Measurements from ENCODE around the gene TLCD1. TPM values are rescaled to one million over a fixed set of nuclear protein-coding genes. Genes with fewer than 3 reads are reported as not detected.

The TLCD1 gene
- 10 to 100 TPM; 18.4 to 20.7 TPM for total RNA-seq
- 1 to 10 TPM; 5.7 to 9.3 (median 8.2) TPM for polyA plus RNA-seq (ENCODE audit: insufficient read length in 6 of 6)
- long read RNA-seq, donor 1, transcript TLCD1-201 (4 exons, 1,017 nt), result major isoform, 6 of 6 reads
- long read RNA-seq, donor 1, partial matches to known transcripts, result 0 of 6 reads
- long read RNA-seq, donor 1, other reads (novel, unspliced or antisense), result 0 of 6 reads
- long read RNA-seq, donor 2, result 0 reads
- long read RNA-seq, donor 3, partial matches to known transcripts, result 0 of 1 reads
- long read RNA-seq, donor 3, other reads (novel, unspliced or antisense), result 0 of 1 reads
- long read RNA-seq, donor 4, transcript TLCD1-201 (4 exons, 1,017 nt), result major isoform, 13 of 18 reads
- long read RNA-seq, donor 4, partial matches to known transcripts, result 0 of 18 reads
- long read RNA-seq, donor 4, other reads (novel, unspliced or antisense), result 4 of 18 reads
- long read RNA-seq, donor 5, partial matches to known transcripts, result 0 of 3 reads
- long read RNA-seq, donor 5, other reads (novel, unspliced or antisense), result 0 of 3 reads
- long read RNA-seq, donor 6, partial matches to known transcripts, result 0 of 4 reads
- long read RNA-seq, donor 6, other reads (novel, unspliced or antisense), result 0 of 4 reads
- long read RNA-seq, donor 7, partial matches to known transcripts, result 0 of 2 reads
- long read RNA-seq, donor 7, other reads (novel, unspliced or antisense), result 0 of 2 reads
- long read RNA-seq, donor 8, partial matches to known transcripts, result 0 of 2 reads
- long read RNA-seq, donor 8, other reads (novel, unspliced or antisense), result 0 of 2 reads
- long read RNA-seq, donor 9, result 0 reads
- long read RNA-seq, donor 10, transcript TLCD1-201 (4 exons, 1,017 nt), result major isoform, 10 of 16 reads
- long read RNA-seq, donor 10, partial matches to known transcripts, result 4 of 16 reads
- long read RNA-seq, donor 10, other reads (novel, unspliced or antisense), result 1 of 16 reads
- long read RNA-seq, donor 11, result 0 reads
- long read RNA-seq, donor 12, transcript TLCD1-201 (4 exons, 1,017 nt), result major isoform, 5 of 5 reads
- long read RNA-seq, donor 12, partial matches to known transcripts, result 0 of 5 reads
- long read RNA-seq, donor 12, other reads (novel, unspliced or antisense), result 0 of 5 reads

GRCh38 chr17:28726226-28726626 lies at the start of gene TLCD1:
Gene TLCD1 (minus strand): TSS chr17:28726233. CDS start chr17:28726097, 136 bp downstream.
- ATAC-seq (peak; percentile 48), DNase-seq (peak; percentile 74 to 92 (median 79))
- H3K4me1 ChIP-seq, result peaks cover 31 to 78% of the 10 kb centered on the region in 2 donors
- no peaks in the 10 kb centered on the region for H3K9me3 ChIP-seq
- TF ChIP-seq, protein P1, sequence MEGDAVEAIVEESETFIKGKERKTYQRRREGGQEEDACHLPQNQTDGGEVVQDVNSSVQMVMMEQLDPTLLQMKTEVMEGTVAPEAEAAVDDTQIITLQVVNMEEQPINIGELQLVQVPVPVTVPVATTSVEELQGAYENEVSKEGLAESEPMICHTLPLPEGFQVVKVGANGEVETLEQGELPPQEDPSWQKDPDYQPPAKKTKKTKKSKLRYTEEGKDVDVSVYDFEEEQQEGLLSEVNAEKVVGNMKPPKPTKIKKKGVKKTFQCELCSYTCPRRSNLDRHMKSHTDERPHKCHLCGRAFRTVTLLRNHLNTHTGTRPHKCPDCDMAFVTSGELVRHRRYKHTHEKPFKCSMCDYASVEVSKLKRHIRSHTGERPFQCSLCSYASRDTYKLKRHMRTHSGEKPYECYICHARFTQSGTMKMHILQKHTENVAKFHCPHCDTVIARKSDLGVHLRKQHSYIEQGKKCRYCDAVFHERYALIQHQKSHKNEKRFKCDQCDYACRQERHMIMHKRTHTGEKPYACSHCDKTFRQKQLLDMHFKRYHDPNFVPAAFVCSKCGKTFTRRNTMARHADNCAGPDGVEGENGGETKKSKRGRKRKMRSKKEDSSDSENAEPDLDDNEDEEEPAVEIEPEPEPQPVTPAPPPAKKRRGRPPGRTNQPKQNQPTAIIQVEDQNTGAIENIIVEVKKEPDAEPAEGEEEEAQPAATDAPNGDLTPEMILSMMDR (IDR thresholded peaks at IDR 0.05), result no peak
- peak within 1 kb of the TSS; percentile 64 to 72 for H3K4me3 ChIP-seq
- H3K36me3 ChIP-seq, result peaks cover 0 to 39% of the 10 kb centered on the region in 2 donors
- peak within 1 kb of the TSS; percentile 94 to 97 for H3K27ac ChIP-seq
- H3K27me3 ChIP-seq, result no peaks in the 10 kb centered on the region
- intact Hi-C loops (cut with DNase I), result no loop called here

- DNase-seq, result no peak
- no peaks in the 10 kb centered on the region for H3K36me3 ChIP-seq
- no peaks in the 10 kb centered on the region for H3K27me3 ChIP-seq
- TF ChIP-seq, protein P1 (IDR thresholded peaks at IDR 0.05), result no peak
- peaks cover 0 to 4% of the 10 kb centered on the region in 2 donors for H3K4me1 ChIP-seq
- no peak for ATAC-seq
- no peaks in the 10 kb centered on the region for H3K9me3 ChIP-seq
- no peak overlapping the region for H3K27ac ChIP-seq
- H3K4me3 ChIP-seq, result no peak overlapping the region
- intact Hi-C loops (cut with DNase I), result no loop called here
Observed at GRCh38 chr17:28774206-28774605, 48.2 kb upstream of the TLCD1 start.

DNA sequence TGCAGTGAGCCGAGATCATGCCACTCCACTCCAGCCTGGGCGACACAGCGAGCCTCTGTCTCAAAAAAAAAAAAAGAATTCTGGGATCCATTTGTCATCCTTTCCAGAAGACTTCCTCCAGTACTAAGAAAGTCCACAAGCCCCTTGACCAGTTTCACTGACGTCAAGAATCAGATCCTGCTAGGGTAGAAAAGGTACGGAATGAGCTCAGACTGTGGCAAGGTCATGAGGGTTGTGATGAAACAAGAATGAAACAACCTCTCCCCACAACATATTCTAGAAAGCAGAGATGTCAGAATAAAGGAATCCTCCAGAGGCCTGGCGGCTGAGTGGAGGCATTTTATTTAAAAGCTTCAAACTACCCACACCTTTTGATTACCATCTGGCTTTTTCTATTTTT lies 47.7 kb upstream of the TLCD1 start:
- Histone ChIP-seq H3K4me3 (no peak overlapping the region), H3K4me1 (peaks cover 0 to 4% of the 10 kb centered on the region in 2 donors), H3K36me3 (no peaks in the 10 kb centered on the region), H3K9me3 (no peaks in the 10 kb centered on the region), H3K27me3 (no peaks in the 10 kb centered on the region), H3K27ac (no peak overlapping the region)
- ATAC-seq (no peak), DNase-seq (no peak)
- intact Hi-C loops (cut with DNase I), result no loop called here
- TF ChIP-seq, protein P1 (IDR thresholded peaks at IDR 0.05), result no peak

GRCh38 chr17:28765038-28765437 lies 39.0 kb upstream of the TLCD1 start:
- no peaks in the 10 kb centered on the region for H3K27me3 ChIP-seq
- TF ChIP-seq, protein P1 (IDR thresholded peaks at IDR 0.05), result no peak
- peaks cover 5 to 29% of the 10 kb centered on the region in 2 donors for H3K4me1 ChIP-seq
- no peak overlapping the region for H3K27ac ChIP-seq
- ATAC-seq (no peak), DNase-seq (no peak)
- H3K9me3 ChIP-seq, result no peaks in the 10 kb centered on the region
- H3K36me3 ChIP-seq, result peaks cover 0 to 27% of the 10 kb centered on the region in 2 donors
- intact Hi-C loops (cut with DNase I), result no loop called here
- no peak overlapping the region for H3K4me3 ChIP-seq
